H1 (cell line): ENCODE results near the gene GTF2F1. TPM values are rescaled to one million over a fixed set of nuclear protein-coding genes. Genes with fewer than 3 reads are reported as not detected.

Experiments used
- CTCF ChIA-PET: fragments of 300-600 bp; sonication (Branson Sonifier 250); formaldehyde crosslinking; loops from one replicate; lab custom pipeline; 2021; ENCODE audit not compliant: partially characterized antibody; lab: Charles Lee
- POLR2A ChIA-PET: fragments of 300-600 bp; sonication (Branson Sonifier 250); formaldehyde crosslinking; loops from one replicate; lab custom pipeline; 2021; ENCODE audit warnings: inconsistent platforms; ENCODE audit not compliant: partially characterized antibody; lab: Charles Lee
- DNase-seq, 2 experiments: peaks; one replicate each; pipeline versions ENCODE4 v3.0.0 to v3.0.0-alpha.2; 2010 to 2022; ENCODE audit warnings: low spot score in 2 of 2, low read depth in 1 of 2, mixed read lengths in 1 of 2
- FAIRE-seq: peaks from 2 replicates; lab custom pipeline; 2011; peaks lifted over from hg19 to GRCh38; lab: Jason Lieb, UNC
- H2AFZ ChIP-seq: 2 replicates; pipeline ENCODE4 v1.8.1; 2012; ENCODE audit warnings: low read length, inconsistent platforms
- H2AK5ac ChIP-seq: 2 replicates; pipeline ENCODE4 v1.6.1; 2013; ENCODE audit warnings: low read depth, low read length
- H2BK120ac ChIP-seq: replicated peaks from 2 replicates; pipeline ENCODE3; 2013; ENCODE audit warnings: low read depth, low read length, inconsistent platforms
- H2BK12ac ChIP-seq: 2 replicates; pipeline ENCODE4 v1.6.1; 2013; ENCODE audit warnings: low read depth, low read length
- H2BK15ac ChIP-seq: 2 replicates; pipeline ENCODE4 v1.6.1; 2013; ENCODE audit warnings: low read length
- H2BK20ac ChIP-seq: 2 replicates; pipeline ENCODE4 v1.6.1; 2013; ENCODE audit warnings: low read length
- H2BK5ac ChIP-seq: 2 replicates; pipeline ENCODE4 v1.6.1; 2013; ENCODE audit warnings: low read depth, low read length
- H3K14ac ChIP-seq: 2 replicates; pipeline ENCODE4 v1.6.1; 2013; ENCODE audit warnings: inconsistent platforms; ENCODE audit not compliant: insufficient read length
- H3K18ac ChIP-seq: 2 replicates; pipeline ENCODE4 v1.6.1; 2013; ENCODE audit warnings: low read length; ENCODE audit errors: extremely low read depth
- H3K23ac ChIP-seq: 2 replicates; pipeline ENCODE4 v1.6.1; 2013; ENCODE audit warnings: inconsistent platforms; ENCODE audit not compliant: insufficient read length
- H3K23me2 ChIP-seq: 2 replicates; pipeline ENCODE4 v1.6.1; 2013; ENCODE audit warnings: low read depth, low read length
- H3K27ac ChIP-seq: 2 replicates; pipeline ENCODE4 v1.6.1; 2011; ENCODE audit warnings: low read depth, low read length, inconsistent platforms
- H3K27me3 ChIP-seq, 4 experiments: replicated peaks in 1 of 4; 1 replicate in 1 of 4; 2 replicates in 3 of 4; pipeline versions ENCODE4 v1.6.1 to v1.8.1; 2011 to 2013; ENCODE audit warnings: low read length in 3 of 4, mild to moderate bottlenecking in 3 of 4, inconsistent platforms in 2 of 4, mixed read lengths in 2 of 4, moderate library complexity in 1 of 4; ENCODE audit not compliant: control insufficient read depth in 3 of 4, insufficient read depth in 3 of 4; ENCODE audit errors: extremely low read depth in 1 of 4
- H3K36me3 ChIP-seq, 4 experiments: 2 replicates each; pipeline versions ENCODE4 v1.6.1 to v1.8.1; 2011 to 2013; ENCODE audit warnings: mild to moderate bottlenecking in 4 of 4, low read length in 3 of 4, moderate library complexity in 2 of 4, control low read depth in 1 of 4, inconsistent platforms in 1 of 4; ENCODE audit not compliant: insufficient read depth in 4 of 4, control insufficient read depth in 2 of 4
- H3K4ac ChIP-seq: replicated peaks from 2 replicates; pipeline ENCODE3; 2013; ENCODE audit warnings: low read length, low read depth, mixed read lengths, inconsistent platforms; ENCODE audit not compliant: insufficient read length
- H3K4me1 ChIP-seq, 4 experiments: replicated peaks in 1 of 4; 1 replicate in 1 of 4; 2 replicates in 3 of 4; pipeline versions ENCODE4 v1.6.1 to v1.8.1; 2011 to 2013; ENCODE audit warnings: low read length in 3 of 4, inconsistent platforms in 2 of 4, mixed read lengths in 1 of 4; ENCODE audit not compliant: insufficient read depth in 4 of 4, control insufficient read depth in 3 of 4
- H3K4me2 ChIP-seq, 2 experiments: 2 replicates each; pipeline versions ENCODE4 v1.6.1 to v1.8.1; 2011 to 2013; ENCODE audit warnings: low read depth in 2 of 2, low read length in 2 of 2, control low read depth in 1 of 2, inconsistent platforms in 1 of 2, mild to moderate bottlenecking in 1 of 2; ENCODE audit not compliant: insufficient read depth in 1 of 2
- H3K4me3 ChIP-seq, 4 experiments: fragments of 200-600, 300-600 bp in 1 of 4; sonication (generic), shearing (Covaris generic), sonication (Bioruptor Twin) in 1 of 4; 2 replicates each; pipeline versions ENCODE4 v1.5.1 to v1.8.1; 2011 to 2016; ENCODE audit warnings: low read length in 4 of 4, low read depth in 3 of 4, control low read depth in 2 of 4, inconsistent platforms in 2 of 4, mild to moderate bottlenecking in 2 of 4, mixed read lengths in 1 of 4, moderate library complexity in 1 of 4; ENCODE audit not compliant: insufficient read depth in 2 of 4; ENCODE audit errors: extremely low read depth in 1 of 4
- H3K56ac ChIP-seq: replicated peaks from 2 replicates; pipeline ENCODE3; 2013; ENCODE audit warnings: low read depth, mild to moderate bottlenecking, mixed read lengths, low read length, inconsistent platforms; ENCODE audit not compliant: insufficient read length
- H3K79me1 ChIP-seq: 2 replicates; pipeline ENCODE4 v1.6.1; 2013; ENCODE audit warnings: low read depth, low read length, control low read depth
- H3K79me2 ChIP-seq, 2 experiments: 2 replicates each; pipeline versions ENCODE4 v1.6.1 to v1.8.1; 2012 to 2013; ENCODE audit warnings: low read length in 2 of 2, mild to moderate bottlenecking in 2 of 2, inconsistent platforms in 1 of 2; ENCODE audit not compliant: insufficient read depth in 2 of 2, control insufficient read depth in 1 of 2
- H3K9ac ChIP-seq, 4 experiments: replicated peaks in 1 of 4; 1 replicate in 1 of 4; 2 replicates in 3 of 4; pipeline versions ENCODE4 v1.6.1 to v1.8.1; 2011 to 2013; ENCODE audit warnings: low read depth in 3 of 4, low read length in 3 of 4, control low read depth in 2 of 4, mild to moderate bottlenecking in 2 of 4, moderate library complexity in 2 of 4, inconsistent platforms in 1 of 4; ENCODE audit errors: extremely low read depth in 1 of 4
- H3K9me3 ChIP-seq, 2 experiments: 2 replicates each; pipeline versions ENCODE4 v1.6.1 to v1.8.1; 2012 to 2013; ENCODE audit warnings: mild to moderate bottlenecking in 2 of 2, moderate library complexity in 2 of 2, control low read depth in 1 of 2, inconsistent platforms in 1 of 2, low read depth in 1 of 2, low read length in 1 of 2, mixed read lengths in 1 of 2; ENCODE audit not compliant: insufficient read depth in 2 of 2
- H4K20me1 ChIP-seq, 2 experiments: replicated peaks in 1 of 2; 2 replicates each; pipeline versions ENCODE3 to v1.8.1; 2011 to 2013; ENCODE audit warnings: inconsistent platforms in 2 of 2, low read length in 2 of 2, mild to moderate bottlenecking in 1 of 2; ENCODE audit not compliant: insufficient read depth in 2 of 2, control insufficient read depth in 1 of 2
- H4K5ac ChIP-seq: 2 replicates; pipeline ENCODE4 v1.6.1; 2013; ENCODE audit warnings: low read length, low read depth, mixed read lengths, inconsistent platforms; ENCODE audit not compliant: insufficient read length
- H4K8ac ChIP-seq: 2 replicates; pipeline ENCODE4 v1.8.0; 2013; ENCODE audit warnings: mild to moderate bottlenecking, moderate library complexity, low read length, inconsistent platforms; ENCODE audit not compliant: insufficient read depth; ENCODE audit errors: extremely low read depth
- H4K91ac ChIP-seq: replicated peaks from 2 replicates; pipeline ENCODE3; 2013; ENCODE audit warnings: low read length, mixed read lengths, inconsistent platforms; ENCODE audit not compliant: insufficient read length
- CBX8 ChIP-seq: fragments of 300-800, 300-1000 bp; sonication (generic); IDR thresholded peaks from 2 replicates; pipeline ENCODE4 v1.7.1; 2016; ENCODE audit warnings: low read depth, low read length, borderline replicate concordance
- PHF8 ChIP-seq: fragments of 200-600 bp; sonication (generic); conservative IDR thresholded peaks from 2 replicates; pipeline ENCODE4 v1.7.1; 2012; ENCODE audit warnings: low read depth, mild to moderate bottlenecking, inconsistent platforms, low read length, moderate library complexity
- POLR2AphosphoS5 ChIP-seq: IDR thresholded peaks from 2 replicates; pipeline ENCODE4 v1.6.1; 2011; ENCODE audit warnings: low read depth, low read length
- SRF ChIP-seq: IDR thresholded peaks from 2 replicates; pipeline ENCODE4 v1.6.1; 2011; ENCODE audit warnings: mild to moderate bottlenecking, low read depth, low read length, moderate library complexity
- YY1 ChIP-seq: IDR thresholded peaks from 2 replicates; pipeline ENCODE4 v1.6.1; 2011; ENCODE audit warnings: low read depth, mild to moderate bottlenecking, low read length
- WGBS, 2 experiments: shearing (Covaris generic) in 1 of 2; methylation state at CpG; one replicate each; pipeline versions ENCODE4 v1.1.6 to v1.1.7; 2013 to 2015; ENCODE audit warnings: low lambda C conversion rate in 2 of 2, mixed read lengths in 2 of 2, inconsistent platforms in 1 of 2, low coverage in 1 of 2, missing lambda C conversion rate in 1 of 2; ENCODE audit not compliant: insufficient replicate concordance in 2 of 2, insufficient coverage in 1 of 2, insufficient read length in 1 of 2; ENCODE audit errors: extremely low coverage in 1 of 2, missing lambda C conversion rate in 1 of 2; 5-methylcytosine and 5-hydroxymethylcytosine counted together
- polyA plus RNA-seq, 7 experiments: library from polyadenylated mRNA; depleted of rRNA in 3 of 7; stranded (reverse) in 5 of 7; unstranded in 2 of 7; fragments of >200 nt in 5 of 7; fragments of 200-250 nt in 2 of 7; gene quantifications; 1 replicate in 5 of 7; 2 replicates in 1 of 7; 4 replicates in 1 of 7; pipeline versions ENCODE4 v1.2.1 to v1.2.3, GENCODE V29; 2011 to 2013; ENCODE audit warnings: missing spikeins in 2 of 7, mixed read lengths in 2 of 7
- total RNA-seq: library from RNA; stranded (reverse); fragmentation: NEBNext Ultra II Directional; extraction: Animal tissue kit (Norgen Biotek cat#: 25700); gene quantifications from 2 replicates; pipeline ENCODE4 v1.2.1, GENCODE V29; 2021
- TF ChIP-seq, protein P1 (sequence below): IDR thresholded peaks from 2 replicates; pipeline ENCODE4 v1.6.1; 2012; ENCODE audit warnings: inconsistent platforms
- TF ChIP-seq, protein P2 (sequence below): IDR thresholded peaks from 2 replicates; pipeline ENCODE4 v1.6.1; 2012; ENCODE audit warnings: low read length, inconsistent platforms

GTF2F1 gene
- total and polyA plus RNA-seq, 2 of the 8 experiments (the other 6 are each of a cell fraction or from before 2014, with no cell fraction given), result 29.3 to 56.3 TPM

DNA sequence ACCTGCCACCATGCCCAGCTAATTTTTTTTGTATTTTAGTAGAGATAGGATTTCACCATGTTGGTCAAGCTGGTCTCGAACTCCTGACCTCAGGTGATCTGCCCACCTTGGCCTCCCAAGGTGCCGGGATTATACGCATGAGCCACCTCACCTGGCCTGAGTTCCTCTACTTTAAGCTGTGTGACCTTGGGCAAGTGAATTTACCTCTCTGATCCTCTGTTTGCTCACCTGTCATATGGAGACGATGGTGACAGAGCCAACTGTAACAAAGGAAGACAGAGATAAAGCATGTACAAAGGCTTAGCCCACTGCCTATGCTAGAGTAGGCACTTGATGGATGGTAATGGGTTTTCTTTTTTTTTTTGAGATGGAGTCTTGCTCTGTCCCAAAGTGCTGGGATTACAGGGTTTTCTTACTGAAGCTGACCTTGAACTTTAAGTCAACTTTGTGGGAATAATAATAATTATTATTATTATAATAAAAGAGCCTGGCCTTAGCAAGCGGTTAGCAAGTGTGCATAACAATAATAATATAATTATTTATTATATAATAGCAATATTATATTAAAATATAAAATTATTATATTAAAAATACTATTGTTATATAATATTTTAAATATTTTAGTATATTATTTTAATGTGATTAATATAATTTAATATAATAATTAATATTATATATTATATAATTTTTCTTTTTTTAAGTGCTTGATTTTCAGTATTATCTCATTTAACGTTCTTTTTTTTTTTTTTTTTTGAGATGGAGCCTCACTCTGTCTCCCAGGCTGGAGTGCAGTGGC lies 58.3 kb downstream of the GTF2F1 start:
- H3K9ac ChIP-seq, result no peak overlapping the region
- POLR2A ChIA-PET, result no interaction called here
- no peak overlapping the region for H2AFZ ChIP-seq
- TF ChIP-seq PHF8, result no peak
- no peak for TF ChIP-seq SRF
- TF ChIP-seq YY1, result no peak
- TF ChIP-seq POLR2AphosphoS5, result no peak
- TF ChIP-seq, protein P1, sequence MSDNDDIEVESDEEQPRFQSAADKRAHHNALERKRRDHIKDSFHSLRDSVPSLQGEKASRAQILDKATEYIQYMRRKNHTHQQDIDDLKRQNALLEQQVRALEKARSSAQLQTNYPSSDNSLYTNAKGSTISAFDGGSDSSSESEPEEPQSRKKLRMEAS, result no peak
- no peak for TF ChIP-seq CBX8
- TF ChIP-seq, protein P2, sequence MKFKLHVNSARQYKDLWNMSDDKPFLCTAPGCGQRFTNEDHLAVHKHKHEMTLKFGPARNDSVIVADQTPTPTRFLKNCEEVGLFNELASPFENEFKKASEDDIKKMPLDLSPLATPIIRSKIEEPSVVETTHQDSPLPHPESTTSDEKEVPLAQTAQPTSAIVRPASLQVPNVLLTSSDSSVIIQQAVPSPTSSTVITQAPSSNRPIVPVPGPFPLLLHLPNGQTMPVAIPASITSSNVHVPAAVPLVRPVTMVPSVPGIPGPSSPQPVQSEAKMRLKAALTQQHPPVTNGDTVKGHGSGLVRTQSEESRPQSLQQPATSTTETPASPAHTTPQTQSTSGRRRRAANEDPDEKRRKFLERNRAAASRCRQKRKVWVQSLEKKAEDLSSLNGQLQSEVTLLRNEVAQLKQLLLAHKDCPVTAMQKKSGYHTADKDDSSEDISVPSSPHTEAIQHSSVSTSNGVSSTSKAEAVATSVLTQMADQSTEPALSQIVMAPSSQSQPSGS, result no peak
- H4K5ac ChIP-seq, result no peak overlapping the region
- CTCF ChIA-PET, result interaction anchor here (1.8 kb wide), 1 partner anchor 19 kb away, joined by 5 read pairs; no protein-coding TSS in a partner anchor
- H3K9me3 ChIP-seq, result peaks cover 0 to 2% of the 10 kb centered on the region in 2 experiments; a peak in 2 of 4 replicates
- no peak overlapping the region for H2BK20ac ChIP-seq
- H3K4me1 ChIP-seq, result no peaks in the 10 kb centered on the region
- no peak overlapping the region for H4K91ac ChIP-seq
- no peak overlapping the region for H3K4me2 ChIP-seq
- H3K4ac ChIP-seq, result no peak overlapping the region
- no peak overlapping the region for H2BK120ac ChIP-seq
- H3K27me3 ChIP-seq, result no peaks in the 10 kb centered on the region
- no peaks in the 10 kb centered on the region for H3K79me2 ChIP-seq
- no peaks in the 10 kb centered on the region for H3K36me3 ChIP-seq
- FAIRE-seq (no peak), DNase-seq (no peak)
- H4K20me1 ChIP-seq, result no peaks in the 10 kb centered on the region
- H4K8ac ChIP-seq, result no peak overlapping the region
- no peak overlapping the region for H2AK5ac ChIP-seq
- no peaks in the 10 kb centered on the region for H3K79me1 ChIP-seq
- H2BK15ac ChIP-seq, result no peak overlapping the region
- H3K14ac ChIP-seq, result no peak overlapping the region
- H2BK12ac ChIP-seq, result no peak overlapping the region
- 75% methylated on average over 6 of the region's 6 CpGs; no CpG with 5 or more reads in 1 of the 2 experiments for WGBS, 2 experiments
- no peak overlapping the region for H3K4me3 ChIP-seq
- no peak overlapping the region for H3K23ac ChIP-seq
- H3K56ac ChIP-seq, result no peak overlapping the region
- H3K18ac ChIP-seq, result no peak overlapping the region
- no peak overlapping the region for H3K27ac ChIP-seq
- no peaks in the 10 kb centered on the region for H3K23me2 ChIP-seq
- H2BK5ac ChIP-seq, result no peak overlapping the region
